Ishikawa (cell line): ENCODE measurements around the gene PGAM5.

Source experiments
- CEBPB ChIP-seq: IDR thresholded peaks from 2 replicates; pipeline ENCODE4 v1.6.1; 2012
- CREB1 ChIP-seq: IDR thresholded peaks from 2 replicates; pipeline ENCODE4 v1.6.1; 2012; ENCODE audit warnings: low read depth
- EGR1 ChIP-seq: IDR thresholded peaks from 2 replicates; pipeline ENCODE4 v1.6.1; 2012
- EP300 ChIP-seq: IDR thresholded peaks from 2 replicates; pipeline ENCODE4 v1.6.1; 2012; ENCODE audit warnings: borderline replicate concordance
- FOXM1 ChIP-seq: IDR thresholded peaks from 2 replicates; pipeline ENCODE4 v1.6.1; 2012; ENCODE audit warnings: low read depth, borderline replicate concordance
- NFIC ChIP-seq: IDR thresholded peaks from 2 replicates; pipeline ENCODE4 v1.6.1; 2012
- RAD21 ChIP-seq: IDR thresholded peaks from 2 replicates; pipeline ENCODE4 v1.6.1; 2012; ENCODE audit warnings: low read depth
- TAF1 ChIP-seq: IDR thresholded peaks from 2 replicates; pipeline ENCODE4 v1.6.1; 2012; ENCODE audit warnings: low read depth, mild to moderate bottlenecking
- TCF12 ChIP-seq: IDR thresholded peaks from 2 replicates; pipeline ENCODE4 v1.6.1; 2012; ENCODE audit warnings: low read depth
- TEAD4 ChIP-seq: IDR thresholded peaks from 2 replicates; pipeline ENCODE4 v1.6.1; 2012
- YY1 ChIP-seq: IDR thresholded peaks from 2 replicates; pipeline ENCODE4 v1.6.1; 2012; ENCODE audit warnings: low read depth
- ZBTB7A ChIP-seq: IDR thresholded peaks from 2 replicates; pipeline ENCODE4 v1.6.1; 2012; ENCODE audit warnings: low read depth
- TF ChIP-seq, protein P1 (sequence below): IDR thresholded peaks from 2 replicates; pipeline ENCODE4 v1.6.1; 2012; ENCODE audit warnings: low read depth, mild to moderate bottlenecking
- TF ChIP-seq, protein P2 (sequence below): IDR thresholded peaks from 2 replicates; pipeline ENCODE4 v1.6.1; 2012
- TF ChIP-seq, protein P3 (sequence below): IDR thresholded peaks from 2 replicates; pipeline ENCODE4 v1.6.1; 2012

The PGAM5 gene

DNA sequence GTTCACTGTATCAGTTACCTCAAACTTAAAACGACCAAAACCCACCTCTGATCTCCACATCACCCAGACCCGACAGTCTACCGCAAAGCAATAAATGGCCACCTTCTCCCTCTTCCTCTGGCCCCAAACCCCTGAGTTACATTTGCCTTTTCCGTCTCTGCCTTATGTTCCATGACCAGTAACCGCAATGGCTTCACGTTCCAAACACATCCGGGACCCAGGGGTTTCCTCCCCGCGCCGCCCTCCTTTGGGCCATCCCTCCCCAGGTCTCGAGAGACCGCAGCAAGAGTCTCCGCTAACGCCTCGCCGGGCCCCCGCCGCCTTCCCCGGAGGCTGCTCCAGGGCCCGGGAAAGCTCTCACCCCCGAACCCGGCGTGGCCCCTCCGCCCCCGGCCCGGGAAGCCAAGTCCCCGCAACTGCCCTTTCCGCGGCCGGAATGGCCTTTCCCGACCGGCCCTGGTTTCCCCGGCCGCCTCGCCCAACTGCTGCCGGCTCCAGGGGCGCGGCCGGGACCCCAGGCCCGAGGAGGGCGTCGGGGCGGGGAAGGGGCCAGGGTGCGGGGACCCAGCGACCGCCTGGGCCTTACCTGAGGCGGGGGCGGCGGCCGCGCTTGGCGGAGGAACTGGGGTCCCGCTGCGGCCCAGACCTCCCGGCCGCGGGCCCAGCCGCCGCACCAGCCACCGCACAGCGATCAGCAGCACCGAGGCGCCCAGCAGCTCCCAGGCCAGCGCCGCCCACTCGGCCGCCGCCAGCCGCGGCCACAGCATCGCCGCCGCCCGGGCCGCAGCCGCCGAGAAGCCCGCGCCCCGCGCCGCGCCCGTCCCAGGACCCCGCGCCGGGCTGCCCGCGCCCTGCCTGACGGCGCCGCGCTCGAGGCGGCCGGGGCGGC is 50.6 kb downstream of the PGAM5 start, which contains the start of gene ANKLE2:
TSS of gene ANKLE2 (minus strand) at position 801 of the 889 bp plus-strand sequence. CDS start at position 767, 34 bp downstream.
- TF ChIP-seq TCF12 = no peak
- no peak for TF ChIP-seq ZBTB7A
- no peak for TF ChIP-seq YY1
- TF ChIP-seq, protein P1, sequence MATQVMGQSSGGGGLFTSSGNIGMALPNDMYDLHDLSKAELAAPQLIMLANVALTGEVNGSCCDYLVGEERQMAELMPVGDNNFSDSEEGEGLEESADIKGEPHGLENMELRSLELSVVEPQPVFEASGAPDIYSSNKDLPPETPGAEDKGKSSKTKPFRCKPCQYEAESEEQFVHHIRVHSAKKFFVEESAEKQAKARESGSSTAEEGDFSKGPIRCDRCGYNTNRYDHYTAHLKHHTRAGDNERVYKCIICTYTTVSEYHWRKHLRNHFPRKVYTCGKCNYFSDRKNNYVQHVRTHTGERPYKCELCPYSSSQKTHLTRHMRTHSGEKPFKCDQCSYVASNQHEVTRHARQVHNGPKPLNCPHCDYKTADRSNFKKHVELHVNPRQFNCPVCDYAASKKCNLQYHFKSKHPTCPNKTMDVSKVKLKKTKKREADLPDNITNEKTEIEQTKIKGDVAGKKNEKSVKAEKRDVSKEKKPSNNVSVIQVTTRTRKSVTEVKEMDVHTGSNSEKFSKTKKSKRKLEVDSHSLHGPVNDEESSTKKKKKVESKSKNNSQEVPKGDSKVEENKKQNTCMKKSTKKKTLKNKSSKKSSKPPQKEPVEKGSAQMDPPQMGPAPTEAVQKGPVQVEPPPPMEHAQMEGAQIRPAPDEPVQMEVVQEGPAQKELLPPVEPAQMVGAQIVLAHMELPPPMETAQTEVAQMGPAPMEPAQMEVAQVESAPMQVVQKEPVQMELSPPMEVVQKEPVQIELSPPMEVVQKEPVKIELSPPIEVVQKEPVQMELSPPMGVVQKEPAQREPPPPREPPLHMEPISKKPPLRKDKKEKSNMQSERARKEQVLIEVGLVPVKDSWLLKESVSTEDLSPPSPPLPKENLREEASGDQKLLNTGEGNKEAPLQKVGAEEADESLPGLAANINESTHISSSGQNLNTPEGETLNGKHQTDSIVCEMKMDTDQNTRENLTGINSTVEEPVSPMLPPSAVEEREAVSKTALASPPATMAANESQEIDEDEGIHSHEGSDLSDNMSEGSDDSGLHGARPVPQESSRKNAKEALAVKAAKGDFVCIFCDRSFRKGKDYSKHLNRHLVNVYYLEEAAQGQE = no peak
- no peak for TF ChIP-seq EGR1
- TF ChIP-seq TAF1 = no peak; the same call in 1 of the 2 replicates
- no peak for TF ChIP-seq NFIC
- TF ChIP-seq CEBPB = no peak
- TF ChIP-seq RAD21 = no peak
- no peak for TF ChIP-seq EP300

DNA sequence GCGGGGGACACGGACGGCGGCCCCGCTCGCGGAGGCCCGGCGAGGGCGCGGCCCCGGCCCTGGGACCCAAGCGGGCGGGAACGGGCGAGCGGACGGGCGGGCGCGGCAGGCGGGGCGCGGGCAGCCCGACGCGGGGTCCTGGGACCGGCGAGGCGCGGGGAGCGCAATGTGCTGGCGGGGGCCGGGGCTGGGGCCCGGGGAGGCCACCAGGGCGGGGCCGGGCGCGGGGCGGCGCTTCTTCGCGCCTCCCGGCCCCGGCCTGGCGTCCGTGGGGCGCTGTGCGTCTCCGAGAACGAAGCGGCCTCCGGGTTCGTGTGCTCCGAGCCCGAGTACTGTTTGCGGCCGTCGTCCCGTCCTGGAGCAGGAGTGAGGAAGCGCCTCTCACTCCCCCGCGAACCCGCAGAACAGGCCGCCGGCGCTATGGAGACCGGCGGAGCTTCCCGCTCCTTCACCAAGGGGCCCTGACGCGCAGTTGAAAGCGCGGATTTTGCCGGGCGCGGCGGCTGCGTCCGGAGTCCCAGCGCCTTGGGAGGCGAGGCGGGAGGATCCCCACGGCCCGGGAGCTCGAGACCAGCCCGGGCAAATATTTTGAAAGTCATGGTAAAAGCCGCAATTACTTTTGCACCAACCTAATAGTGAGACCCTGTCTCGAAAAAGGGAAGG is 51.4 kb downstream of the PGAM5 start:
- TF ChIP-seq, protein P1 = no peak
- TF ChIP-seq CEBPB = no peak
- no peak for TF ChIP-seq CREB1
- TF ChIP-seq, protein P2, sequence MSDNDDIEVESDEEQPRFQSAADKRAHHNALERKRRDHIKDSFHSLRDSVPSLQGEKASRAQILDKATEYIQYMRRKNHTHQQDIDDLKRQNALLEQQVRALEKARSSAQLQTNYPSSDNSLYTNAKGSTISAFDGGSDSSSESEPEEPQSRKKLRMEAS = peak; percentile 72
- no peak for TF ChIP-seq YY1

DNA sequence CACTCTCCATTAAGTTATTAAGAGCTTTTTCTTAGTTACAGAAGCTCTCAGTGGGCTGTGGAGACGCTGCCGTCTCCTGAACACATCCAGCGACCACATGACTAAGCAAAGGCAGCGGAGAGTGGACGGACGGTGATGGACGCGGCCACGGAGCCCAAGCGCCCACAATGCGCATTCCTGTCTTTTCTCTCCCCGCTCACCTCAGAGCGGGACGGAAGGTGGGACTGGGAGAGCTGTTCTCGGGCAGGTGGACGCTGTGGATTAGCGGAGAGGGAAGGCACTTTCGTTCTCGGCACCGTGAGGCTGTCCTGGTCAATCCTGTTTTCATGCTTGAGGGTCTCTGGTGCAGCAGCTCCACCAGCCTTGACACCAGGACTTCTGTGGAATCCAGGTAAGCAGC is 53.6 kb downstream of the PGAM5 start:
- TF ChIP-seq TAF1 (no peak), CEBPB (no peak), TEAD4 (no peak), RAD21 (no peak)
- TF ChIP-seq, protein P3, sequence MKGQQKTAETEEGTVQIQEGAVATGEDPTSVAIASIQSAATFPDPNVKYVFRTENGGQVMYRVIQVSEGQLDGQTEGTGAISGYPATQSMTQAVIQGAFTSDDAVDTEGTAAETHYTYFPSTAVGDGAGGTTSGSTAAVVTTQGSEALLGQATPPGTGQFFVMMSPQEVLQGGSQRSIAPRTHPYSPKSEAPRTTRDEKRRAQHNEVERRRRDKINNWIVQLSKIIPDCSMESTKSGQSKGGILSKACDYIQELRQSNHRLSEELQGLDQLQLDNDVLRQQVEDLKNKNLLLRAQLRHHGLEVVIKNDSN = no peak

DNA sequence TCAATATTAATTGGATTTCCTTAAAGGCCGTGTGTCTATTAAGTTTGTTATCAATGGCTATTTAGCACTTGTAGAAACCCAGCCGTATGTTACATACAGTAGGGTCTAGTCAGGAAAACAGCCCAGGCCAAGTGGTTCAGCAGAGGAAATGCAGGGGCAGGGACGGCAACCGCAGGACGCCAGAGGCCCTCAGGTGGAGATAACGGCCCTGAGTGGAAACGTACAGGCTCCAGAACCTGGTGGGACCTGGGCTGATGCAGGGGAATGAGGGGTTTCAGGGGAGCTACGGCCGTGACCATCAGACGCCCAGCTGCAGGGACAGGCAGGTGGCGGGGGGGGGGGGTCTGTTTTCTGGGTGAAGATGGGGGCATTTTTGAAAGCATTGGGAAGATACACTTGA is 54.7 kb downstream of the PGAM5 start:
- TF ChIP-seq, protein P1 = no peak
- no peak for TF ChIP-seq EGR1
- TF ChIP-seq CEBPB = no peak
- no peak for TF ChIP-seq NFIC
- TF ChIP-seq YY1 = no peak
- TF ChIP-seq RAD21 = no peak

DNA sequence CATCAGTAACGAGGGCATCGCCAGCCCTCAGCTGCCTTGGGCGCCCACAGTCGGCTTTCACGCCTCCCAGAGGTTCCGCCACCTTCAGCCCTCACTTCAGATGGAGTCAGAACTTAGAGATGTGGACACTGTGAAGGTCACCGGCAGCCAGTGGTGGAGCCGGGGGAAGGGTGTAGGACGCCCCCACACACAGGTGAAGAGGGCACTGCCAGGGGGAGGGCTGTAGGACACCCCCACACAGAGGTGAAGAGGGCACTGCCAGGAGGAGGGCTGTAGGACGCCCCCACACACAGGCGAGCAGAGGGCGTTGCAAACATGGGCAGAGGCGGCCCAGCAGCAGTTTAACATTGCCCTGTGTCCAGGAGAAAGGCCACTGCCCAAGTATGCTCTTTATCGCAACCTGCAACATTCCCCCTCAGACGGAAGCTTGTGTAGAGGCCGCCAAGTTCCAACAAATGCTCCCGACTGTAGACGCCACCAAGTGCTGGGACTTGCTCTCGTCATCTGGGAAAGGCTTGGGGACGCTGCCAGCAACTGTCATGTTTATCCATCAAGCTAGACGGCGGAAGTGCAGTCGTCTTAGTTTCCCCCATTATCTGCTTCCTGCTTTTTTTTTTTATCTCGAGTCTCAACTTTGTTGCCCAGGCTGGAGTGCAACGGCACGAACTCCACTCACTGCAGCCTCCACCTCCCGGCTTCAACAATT is 55.9 kb downstream of the PGAM5 start:
- TF ChIP-seq FOXM1 (no peak), TEAD4 (no peak), CEBPB (no peak), NFIC (no peak), RAD21 (no peak), CREB1 (no peak), TAF1 (no peak), EP300 (no peak), TCF12 (no peak), YY1 (no peak), EGR1 (no peak), ZBTB7A (no peak)
- TF ChIP-seq, protein P3 = no peak
- TF ChIP-seq, protein P1 = no peak
- TF ChIP-seq, protein P2 = no peak
